Stomach (tissue), 9 donors: ENCODE data around the gene MYBPC1. TPM values are rescaled to one million over a fixed set of nuclear protein-coding genes. Genes with fewer than 3 reads are reported as not detected.
"Not testable (repeated sequence)": the region's sequence is repeated elsewhere in the genome, so short reads cannot be mapped to it uniquely, and the experiment has no call there.

ENCODE experiments used
- DNase-seq, 2 donors: peaks; one replicate each; pipeline versions ENCODE4 v3.0.0 to v3.0.0-alpha.2; 2013 to 2019
- H3K27ac ChIP-seq, 5 donors: fragments of 200-600 bp in 4 of 5; sonication (generic) in 4 of 5; one replicate each; pipeline ENCODE4 v1.5.1; 2013 to 2019; ENCODE audit warnings: mild to moderate bottlenecking in 1 of 5, moderate library complexity in 1 of 5
- H3K27me3 ChIP-seq, 3 donors: fragments of 200-600 bp; sonication (generic); one replicate each; pipeline ENCODE4 v1.5.1; 2017 to 2019; ENCODE audit warnings: mixed run types in 1 of 3
- H3K36me3 ChIP-seq, 4 donors: fragments of 200-600 bp; sonication (generic); 1 replicate in 3 of 4; 2 replicates in 1 of 4; pipeline ENCODE4 v1.5.1; 2016 to 2019
- H3K4me1 ChIP-seq, 4 donors: fragments of 200-600 bp; sonication (generic); one replicate each; pipeline ENCODE4 v1.5.1; 2016 to 2019
- H3K4me3 ChIP-seq, 4 donors: fragments of 200-600 bp; sonication (generic) in 3 of 4; one replicate each; pipeline ENCODE4 v1.5.1; 2016 to 2019; ENCODE audit warnings: mild to moderate bottlenecking in 1 of 4
- H3K9me3 ChIP-seq, 4 donors: fragments of 200-600 bp; sonication (generic); one replicate each; pipeline ENCODE4 v1.5.1; 2016 to 2019
- EP300 ChIP-seq: sonication (generic); formaldehyde crosslinking; IDR thresholded peaks from one replicate; pipeline ENCODE4 v1.6.1; 2017; ENCODE audit warnings: antibody characterized with exemption
- POLR2A ChIP-seq, 4 donors: fragments of 450-650 bp; IDR thresholded peaks; one replicate each; pipeline ENCODE4 v1.6.1; 2016; ENCODE audit warnings: antibody characterized with exemption in 4 of 4, control low read depth in 2 of 4, mild to moderate bottlenecking in 1 of 4, moderate library complexity in 1 of 4
- POLR2AphosphoS5 ChIP-seq, 3 donors: sonication (generic); formaldehyde crosslinking; IDR thresholded peaks; one replicate each; pipeline ENCODE4 v1.6.1; 2016; ENCODE audit warnings: antibody characterized with exemption in 3 of 3
- WGBS, 5 donors: extraction: QIAGEN DNeasy Blood & Tissue Kit in 3 of 5; methylation state at CpG; one replicate each; pipeline versions ENCODE4 v1.1.5 to v1.1.7; 2013 to 2018; 5-methylcytosine and 5-hydroxymethylcytosine counted together
- intact Hi-C: fragments of 100-400 bp; cut with DNase I; formaldehyde crosslinking; loops from one replicate; pipeline ENCODE4 v1.15.1; 2023; ENCODE audit warnings: low total_unique reads
- polyA plus RNA-seq, 3 donors: library from polyadenylated mRNA; stranded (reverse); fragments of 200-250 nt; gene quantifications; one replicate each; pipeline ENCODE4 v1.2.3, GENCODE V29; 2013
- small RNA-seq, 4 donors: library from RNA; depleted of rRNA; stranded (forward); fragments of <200 nt; gene quantifications; one replicate each; pipeline ENCODE3, GENCODE V24; 2016
- total RNA-seq, 5 donors: library from RNA; depleted of rRNA; stranded (reverse); fragments of >200 nt; gene quantifications; one replicate each; pipeline versions ENCODE4 v1.1.0 to v1.2.3, GENCODE V29; 2014 to 2016
- TF ChIP-seq, protein P1 (sequence below), 7 experiments: fragments of 450-650 bp in 4 of 7; fragments of 200-600 bp in 3 of 7; sonication (generic) in 3 of 7; IDR thresholded peaks; one replicate each; pipeline ENCODE4 v1.5.1; 2016 to 2019; ENCODE audit warnings: antibody characterized with exemption in 7 of 7, control low read depth in 2 of 7, mild to moderate bottlenecking in 1 of 7
- donor health status: healthy with polysubstance abuse.
- donor health status: Bipolar disorder and iron deficiency.
- donor health status: healthy.

The MYBPC1 gene
- total and polyA plus RNA-seq, 8 donors: 0.31 to 8.8 (median 1.7) TPM; not detected in 2

DNA sequence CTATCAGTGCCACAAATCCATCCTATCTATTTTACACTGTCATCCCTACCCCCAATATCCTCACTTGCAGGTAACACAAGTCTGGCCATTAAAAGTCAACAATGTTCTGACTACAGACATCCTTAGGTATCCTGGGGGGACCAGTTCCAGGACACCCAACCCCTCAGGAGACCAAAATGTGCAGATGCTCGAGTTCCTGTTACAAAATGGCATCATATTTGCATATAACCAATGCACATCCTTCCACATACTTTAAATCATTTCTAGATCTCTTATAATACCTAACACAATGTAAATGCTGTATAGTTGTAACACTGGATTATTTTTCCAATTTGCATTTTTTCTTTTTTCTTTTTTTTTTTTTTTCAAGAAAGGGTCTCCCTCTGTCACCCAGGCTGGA lies 137.5 kb downstream of the MYBPC1 start:
- no peak overlapping the region for H3K4me3 ChIP-seq
- H3K27me3 ChIP-seq: no peaks in the 10 kb centered on the region
- peaks cover 12 to 84% (median 65%) of the 10 kb centered on the region in 4 donors for H3K36me3 ChIP-seq
- H3K27ac ChIP-seq: no peak overlapping the region
- no peak for DNase-seq
- intact Hi-C loops: no loop called here
- TF ChIP-seq POLR2AphosphoS5 (IDR thresholded peaks at IDR 0.05): no peak
- no peak for TF ChIP-seq POLR2A (IDR thresholded peaks at IDR 0.05)
- TF ChIP-seq EP300: no peak
- TF ChIP-seq, protein P1, sequence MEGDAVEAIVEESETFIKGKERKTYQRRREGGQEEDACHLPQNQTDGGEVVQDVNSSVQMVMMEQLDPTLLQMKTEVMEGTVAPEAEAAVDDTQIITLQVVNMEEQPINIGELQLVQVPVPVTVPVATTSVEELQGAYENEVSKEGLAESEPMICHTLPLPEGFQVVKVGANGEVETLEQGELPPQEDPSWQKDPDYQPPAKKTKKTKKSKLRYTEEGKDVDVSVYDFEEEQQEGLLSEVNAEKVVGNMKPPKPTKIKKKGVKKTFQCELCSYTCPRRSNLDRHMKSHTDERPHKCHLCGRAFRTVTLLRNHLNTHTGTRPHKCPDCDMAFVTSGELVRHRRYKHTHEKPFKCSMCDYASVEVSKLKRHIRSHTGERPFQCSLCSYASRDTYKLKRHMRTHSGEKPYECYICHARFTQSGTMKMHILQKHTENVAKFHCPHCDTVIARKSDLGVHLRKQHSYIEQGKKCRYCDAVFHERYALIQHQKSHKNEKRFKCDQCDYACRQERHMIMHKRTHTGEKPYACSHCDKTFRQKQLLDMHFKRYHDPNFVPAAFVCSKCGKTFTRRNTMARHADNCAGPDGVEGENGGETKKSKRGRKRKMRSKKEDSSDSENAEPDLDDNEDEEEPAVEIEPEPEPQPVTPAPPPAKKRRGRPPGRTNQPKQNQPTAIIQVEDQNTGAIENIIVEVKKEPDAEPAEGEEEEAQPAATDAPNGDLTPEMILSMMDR (IDR thresholded peaks at IDR 0.05): no peak
- H3K4me1 ChIP-seq: peaks cover 0 to 9% (median 0%) of the 10 kb centered on the region in 4 donors
- no peaks in the 10 kb centered on the region for H3K9me3 ChIP-seq
- 82 to 100% (median 89%) methylated on average over 1 of the region's 1 CpG for WGBS, 5 donors

DNA sequence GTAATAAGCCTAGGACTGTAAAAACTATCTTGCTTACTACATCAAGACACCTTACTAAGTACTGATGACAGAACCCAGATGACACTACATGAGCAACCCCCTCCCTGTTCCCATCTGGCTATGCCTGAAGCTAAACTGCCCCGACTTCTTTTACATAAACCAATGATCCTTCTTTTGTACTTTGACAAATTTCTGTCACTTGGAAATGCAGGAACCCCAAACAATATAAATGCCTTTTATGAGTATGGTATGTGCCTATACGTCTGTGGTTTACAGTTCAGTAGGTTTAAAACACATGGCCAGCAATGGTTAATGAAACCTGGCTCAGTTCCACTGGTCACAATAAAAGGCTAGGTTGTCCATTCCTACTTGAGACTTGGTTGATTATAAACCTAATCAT lies 138.4 kb downstream of the MYBPC1 start:
- intact Hi-C loops: no loop called here
- Histone ChIP-seq H3K27me3 (no peaks in the 10 kb centered on the region), H3K27ac (no peak overlapping the region), H3K4me3 (no peak overlapping the region), H3K9me3 (no peaks in the 10 kb centered on the region), H3K36me3 (peaks cover 17 to 85% (median 66%) of the 10 kb centered on the region in 4 donors), H3K4me1 (peaks cover 0 to 9% (median 0%) of the 10 kb centered on the region in 4 donors)
- WGBS, 5 donors: 48 to 69% (median 54%) methylated on average over 2 of the region's 2 CpGs
- DNase-seq: no peak
- TF ChIP-seq EP300: no peak

DNA sequence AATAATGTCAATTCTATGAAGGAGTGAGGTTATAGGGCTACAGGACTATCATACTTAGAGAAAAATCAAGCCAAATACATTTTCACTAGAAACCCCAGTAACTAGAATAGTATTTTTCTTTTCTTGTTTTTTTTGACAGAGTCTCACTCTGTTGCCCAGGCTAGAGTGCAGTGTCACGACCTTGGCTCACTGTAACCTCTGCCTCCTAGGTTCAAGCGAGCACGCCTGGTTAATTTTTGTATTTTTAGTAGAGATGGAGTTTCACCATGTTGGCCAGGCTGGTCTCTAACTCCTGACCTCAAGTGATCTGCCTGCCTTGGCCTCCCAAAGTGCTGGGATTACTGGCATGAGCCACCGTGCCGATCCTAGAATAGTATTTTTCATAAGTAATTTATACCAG lies 139.7 kb downstream of the MYBPC1 start:
- DNase-seq, H3K4me1 ChIP-seq, H3K27ac ChIP-seq, intact Hi-C loops, H3K27me3 ChIP-seq, H3K9me3 ChIP-seq, H3K4me3 ChIP-seq: not testable (repeated sequence)
- WGBS, 5 donors: 93 to 97% (median 97%) methylated on average over 5 of the region's 5 CpGs
- H3K36me3 ChIP-seq: peaks cover 28 to 85% (median 67%) of the 10 kb centered on the region in 4 donors

Small RNA genes lying within 50 kb of the gene (small RNA-seq; reads per million reads assigned to genes)
- 0 reads per million in 4 donors for gene RNY1P16

Other genes with a start within 250 kb of the MYBPC1 start
- 100 to 1,000 TPM in 1 of 5 donors, 10 to 100 TPM in 3, 1 to 10 TPM in 1; 9.4 to 131 (median 30.3) TPM for gene ARL1, start 187.2 kb upstream of the MYBPC1 start, total RNA-seq
- 10 to 100 TPM; 23.3 to 33.8 (median 27.4) TPM for gene ARL1, start 187.2 kb upstream of the MYBPC1 start, polyA plus RNA-seq
- gene SPIC, start 119.6 kb upstream of the MYBPC1 start, total RNA-seq: 1 to 10 TPM in 1 of 5 donors, under 1 TPM in 1, not detected in 3; 0.58 to 2.0 TPM
- gene SPIC, start 119.6 kb upstream of the MYBPC1 start, polyA plus RNA-seq: under 1 TPM in 1 of 3 donors, not detected in 2; 0.18 TPM
- 100 to 1,000 TPM in 2 of 5 donors, 10 to 100 TPM in 3; 71.9 to 618 (median 94.5) TPM for gene CHPT1, start 102.7 kb downstream of the MYBPC1 start, total RNA-seq
- 10 to 100 TPM; 34.2 to 53.9 (median 47.2) TPM for gene CHPT1, start 102.7 kb downstream of the MYBPC1 start, polyA plus RNA-seq
- under 1 TPM in 1 of 5 donors, not detected in 4; 0.89 TPM for gene SYCP3, start 144.5 kb downstream of the MYBPC1 start, total RNA-seq
- under 1 TPM in 1 of 3 donors, not detected in 2; 0.28 TPM for gene SYCP3, start 144.5 kb downstream of the MYBPC1 start, polyA plus RNA-seq
- gene GNPTAB, start 236.0 kb downstream of the MYBPC1 start, total RNA-seq: 10 to 100 TPM; 15.8 to 63.2 (median 42.0) TPM
- gene GNPTAB, start 236.0 kb downstream of the MYBPC1 start, polyA plus RNA-seq: 10 to 100 TPM in 2 of 3 donors, 1 to 10 TPM in 1; 8.9 to 12.6 (median 11.5) TPM